A549 treated with ZK216348 at 1 μM for 4 hours (cell line): ENCODE data around the gene NAT9. TPM values are rescaled to one million over a fixed set of nuclear protein-coding genes. Genes with fewer than 3 reads are reported as not detected.

ENCODE experiments used
- total RNA-seq: library from RNA; stranded (reverse); fragments of 200-300 nt; extraction: Qiagen RNA extraction; gene quantifications from 5 replicates; pipeline ENCODE4 v1.2.3, GENCODE V29; 2022; ENCODE audit warnings: low read depth

Gene NAT9, protein sequence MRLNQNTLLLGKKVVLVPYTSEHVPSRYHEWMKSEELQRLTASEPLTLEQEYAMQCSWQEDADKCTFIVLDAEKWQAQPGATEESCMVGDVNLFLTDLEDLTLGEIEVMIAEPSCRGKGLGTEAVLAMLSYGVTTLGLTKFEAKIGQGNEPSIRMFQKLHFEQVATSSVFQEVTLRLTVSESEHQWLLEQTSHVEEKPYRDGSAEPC
- 46.7 to 59.5 TPM (median 57.8 TPM) in 5 replicates for total RNA-seq

DNA sequence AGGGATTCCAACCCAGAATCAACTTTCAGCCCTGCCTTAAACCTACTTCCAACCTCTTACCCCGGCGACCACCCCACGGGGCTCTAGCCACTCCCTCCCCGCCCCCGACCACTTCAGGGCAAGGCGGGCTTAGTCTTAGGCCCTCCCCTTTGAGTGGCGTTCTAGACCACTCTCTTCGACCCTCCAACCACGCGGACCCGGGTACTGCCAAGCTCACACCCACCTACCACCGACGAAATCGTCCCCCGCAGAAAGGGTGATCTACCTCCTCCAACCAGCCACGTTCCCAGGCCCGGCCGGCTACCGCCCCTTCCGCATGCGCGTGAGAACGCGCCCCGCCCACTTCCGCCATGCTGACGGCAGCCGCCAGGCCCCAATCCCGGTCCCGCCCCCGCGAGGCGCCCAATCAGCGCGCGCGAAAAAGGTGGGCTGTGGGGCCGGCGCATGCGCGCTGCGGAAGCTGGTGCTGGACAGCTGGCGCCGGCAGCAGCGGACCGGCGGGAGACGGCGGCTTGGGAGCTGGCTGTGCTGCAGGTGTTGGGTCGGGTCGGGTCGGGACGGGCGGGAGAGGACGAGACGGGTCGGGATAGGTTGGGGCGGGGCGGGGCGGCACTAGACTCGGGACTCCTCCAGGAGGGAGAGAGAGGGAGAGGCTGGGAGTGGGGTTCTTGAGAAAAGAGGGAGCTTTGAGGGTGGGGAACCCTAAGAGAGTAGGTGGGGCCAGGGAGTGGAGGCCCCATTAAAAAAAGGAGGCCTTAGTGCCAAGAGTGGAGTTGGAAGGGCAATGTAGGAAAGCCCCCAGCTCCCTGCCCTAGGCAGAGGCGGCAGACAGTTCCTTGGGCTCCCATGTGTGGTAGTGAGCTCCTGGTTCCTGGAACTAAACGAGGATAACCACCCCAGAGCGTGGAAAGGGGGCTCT lies at the start of gene NAT9:
Gene NAT9, minus strand, starts transcription at position 302 of the 919 bp plus-strand sequence. CDS start 647 bp downstream, outside the sequence.

DNA sequence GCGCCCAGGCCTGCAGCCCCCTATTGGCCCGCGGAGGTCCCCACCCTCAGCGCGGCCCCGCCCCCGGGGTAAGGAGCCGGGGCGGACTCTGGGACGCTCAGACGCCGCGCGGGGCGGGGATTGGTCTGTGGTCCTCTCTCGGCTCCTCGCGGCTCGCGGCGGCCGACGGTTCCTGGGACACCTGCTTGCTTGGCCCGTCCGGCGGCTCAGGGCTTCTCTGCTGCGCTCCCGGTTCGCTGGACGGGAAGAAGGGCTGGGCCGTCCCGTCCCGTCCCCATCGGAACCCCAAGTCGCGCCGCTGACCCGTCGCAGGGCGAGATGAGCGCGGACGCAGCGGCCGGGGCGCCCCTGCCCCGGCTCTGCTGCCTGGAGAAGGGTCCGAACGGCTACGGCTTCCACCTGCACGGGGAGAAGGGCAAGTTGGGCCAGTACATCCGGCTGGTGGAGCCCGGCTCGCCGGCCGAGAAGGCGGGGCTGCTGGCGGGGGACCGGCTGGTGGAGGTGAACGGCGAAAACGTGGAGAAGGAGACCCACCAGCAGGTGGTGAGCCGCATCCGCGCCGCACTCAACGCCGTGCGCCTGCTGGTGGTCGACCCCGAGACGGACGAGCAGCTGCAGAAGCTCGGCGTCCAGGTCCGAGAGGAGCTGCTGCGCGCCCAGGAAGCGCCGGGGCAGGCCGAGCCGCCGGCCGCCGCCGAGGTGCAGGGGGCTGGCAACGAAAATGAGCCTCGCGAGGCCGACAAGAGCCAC lies 27.4 kb downstream of the NAT9 start, which contains the start of gene NHERF1:
Gene NHERF1, plus strand, starts transcription at position 100 of the 750 bp plus-strand sequence. Its CDS starts 219 bp downstream, at position 319.

DNA sequence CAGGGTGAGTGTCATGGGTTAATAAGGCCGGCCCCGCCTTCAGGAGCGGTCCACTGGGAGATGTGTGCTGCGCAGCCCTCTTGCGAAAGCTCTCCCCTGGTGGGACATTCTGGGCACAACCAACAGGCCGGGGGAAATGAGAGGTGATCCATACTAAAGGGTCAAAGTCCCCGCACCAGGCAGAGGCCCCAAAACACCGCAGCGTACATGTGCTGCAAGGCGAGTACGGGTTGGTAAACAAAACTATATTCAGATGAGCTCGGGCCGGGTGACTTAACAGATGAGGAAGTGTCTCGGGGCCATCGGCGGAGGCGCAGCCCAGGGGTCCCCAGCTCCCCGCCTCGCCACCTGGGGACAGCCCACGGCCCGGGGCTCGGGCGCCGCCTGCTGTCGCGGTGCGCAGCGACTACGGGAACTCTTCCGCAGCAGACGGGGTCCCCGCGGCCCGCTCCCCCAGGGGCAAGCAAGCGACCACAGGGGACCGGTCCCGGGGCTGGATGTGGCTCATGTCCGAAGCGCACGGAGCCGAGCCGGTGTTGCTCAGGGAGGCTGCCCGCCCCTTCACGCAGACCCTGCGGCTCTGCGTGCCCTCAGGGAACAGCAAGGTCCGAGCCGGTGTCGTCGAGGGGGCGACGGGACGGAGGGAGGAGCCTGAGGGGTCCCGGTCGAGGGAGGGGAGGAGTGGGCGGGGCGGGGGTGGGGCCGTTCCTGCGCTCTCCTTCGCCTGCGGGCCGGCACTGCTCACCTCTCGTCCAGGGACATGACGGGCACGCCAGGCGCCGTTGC lies 39.4 kb downstream of the NAT9 start, which contains the start of gene RAB37:
Gene RAB37, plus strand, starts transcription at position 744 of the 786 bp plus-strand sequence. Its CDS starts 17 bp downstream, at position 761.

Other genes starting within 250 kb of the NAT9 start
- 0.11 TPM in 1 of 5 replicates, not detected in the others for gene CD300LB, start 244.9 kb downstream of the NAT9 start, total RNA-seq
- 0.13 to 0.38 TPM (median 0.23 TPM) in 4 of 5 replicates, not detected in the other for gene CD300C, start 230.2 kb downstream of the NAT9 start, total RNA-seq
- gene CD300H, start 208.8 kb downstream of the NAT9 start, total RNA-seq: 0.67 to 1.1 TPM (median 0.93 TPM) in 3 of 5 replicates, not detected in the others
- not detected in 5 replicates for gene CD300LD, start 184.1 kb downstream of the NAT9 start, total RNA-seq
- gene CD300E, start 152.6 kb downstream of the NAT9 start, total RNA-seq: not detected in 5 replicates
- gene CD300LF, start 63.4 kb downstream of the NAT9 start, total RNA-seq: not detected in 5 replicates
- gene RAB37, start 39.1 kb downstream of the NAT9 start, total RNA-seq: 1.0 to 2.1 TPM (median 1.3 TPM) in 5 replicates
- gene NHERF1, start 27.7 kb downstream of the NAT9 start, total RNA-seq: 28.8 to 52.1 TPM (median 45.9 TPM) in 5 replicates
- gene GRIN2C, start 83.5 kb upstream of the NAT9 start, total RNA-seq: 0.21 to 0.52 TPM (median 0.27 TPM) in 5 replicates
- 33.6 to 70.0 TPM (median 67.8 TPM) in 5 replicates for gene FDXR, start 96.6 kb upstream of the NAT9 start, total RNA-seq
- gene FADS6, start 117.3 kb upstream of the NAT9 start, total RNA-seq: not detected in 5 replicates
- 0.08 to 0.18 TPM (median 0.12 TPM) in 4 of 5 replicates, not detected in the other for gene USH1G, start 146.9 kb upstream of the NAT9 start, total RNA-seq
- 0.06 to 0.14 TPM in 2 of 5 replicates, not detected in the others for gene OTOP2, start 147.9 kb upstream of the NAT9 start, total RNA-seq
- gene OTOP3, start 159.6 kb upstream of the NAT9 start, total RNA-seq: not detected in 5 replicates
- 7.1 to 12.7 TPM (median 11.0 TPM) in 5 replicates for gene HID1, start 196.4 kb upstream of the NAT9 start, total RNA-seq
- gene CDR2L, start 211.3 kb upstream of the NAT9 start, total RNA-seq: 41.1 to 73.3 TPM (median 64.5 TPM) in 5 replicates
- gene MRPL58, start 236.3 kb upstream of the NAT9 start, total RNA-seq: 75.8 to 85.3 TPM (median 76.5 TPM) in 5 replicates